Activated T-cell treated with anti-CD3 and anti-CD28 coated beads for 4 hours (primary cell): ENCODE measurements around the gene TCF3.
"Not testable (repeated sequence)": the region's sequence is repeated elsewhere in the genome, so short reads cannot be mapped to it uniquely, and the experiment has no call there.

ENCODE experiments used
- DNase-seq: peaks from one replicate; pipeline ENCODE4 v3.0.0-alpha.2; 2020

Gene TCF3

DNA sequence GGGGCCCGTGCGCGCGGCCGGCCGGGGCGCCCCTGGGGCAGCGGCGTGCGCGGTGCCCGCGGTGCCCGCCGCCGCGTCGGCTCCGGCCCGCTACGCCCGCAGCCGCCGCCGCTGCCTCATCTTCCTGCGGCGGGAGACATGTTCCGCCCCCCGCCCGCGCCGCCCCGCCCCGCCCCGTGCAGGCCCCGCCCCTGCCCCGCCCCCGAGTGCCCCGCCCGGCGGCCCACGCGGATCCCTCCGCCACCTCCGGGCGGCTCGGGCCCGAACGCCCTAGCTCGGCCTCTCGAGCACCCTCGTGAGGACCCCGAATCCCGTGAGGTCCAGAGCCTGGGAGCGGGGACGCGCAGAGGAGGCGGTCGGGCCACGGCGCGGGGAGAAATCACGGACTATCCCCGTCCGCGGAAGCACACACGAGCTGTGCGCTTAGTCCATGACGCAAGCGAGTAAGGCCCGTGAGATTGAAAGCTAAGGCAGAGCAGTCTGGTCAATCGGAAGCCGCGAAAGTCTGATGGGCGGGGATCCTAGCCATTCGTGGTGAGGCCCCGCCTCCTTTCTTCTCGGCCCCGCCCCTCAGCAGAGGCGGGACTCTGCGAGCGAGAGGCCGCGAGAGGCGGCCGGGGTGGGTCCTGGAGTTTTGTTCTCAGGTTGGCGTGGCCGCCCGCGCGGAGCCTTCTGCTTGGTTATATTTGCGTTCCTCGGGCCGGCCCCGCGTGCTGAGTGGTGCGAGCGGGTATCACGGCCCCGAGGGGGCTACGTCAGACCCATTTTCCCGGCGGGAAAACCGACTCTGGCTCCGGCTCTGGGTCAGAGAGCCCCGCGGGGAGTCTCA is at the start of gene TCF3:
Gene TCF3, minus strand, starts transcription at position 145 of the 829 bp plus-strand sequence. CDS start 2,367 bp downstream, outside the sequence.
- DNase-seq = peak; percentile 98

DNA sequence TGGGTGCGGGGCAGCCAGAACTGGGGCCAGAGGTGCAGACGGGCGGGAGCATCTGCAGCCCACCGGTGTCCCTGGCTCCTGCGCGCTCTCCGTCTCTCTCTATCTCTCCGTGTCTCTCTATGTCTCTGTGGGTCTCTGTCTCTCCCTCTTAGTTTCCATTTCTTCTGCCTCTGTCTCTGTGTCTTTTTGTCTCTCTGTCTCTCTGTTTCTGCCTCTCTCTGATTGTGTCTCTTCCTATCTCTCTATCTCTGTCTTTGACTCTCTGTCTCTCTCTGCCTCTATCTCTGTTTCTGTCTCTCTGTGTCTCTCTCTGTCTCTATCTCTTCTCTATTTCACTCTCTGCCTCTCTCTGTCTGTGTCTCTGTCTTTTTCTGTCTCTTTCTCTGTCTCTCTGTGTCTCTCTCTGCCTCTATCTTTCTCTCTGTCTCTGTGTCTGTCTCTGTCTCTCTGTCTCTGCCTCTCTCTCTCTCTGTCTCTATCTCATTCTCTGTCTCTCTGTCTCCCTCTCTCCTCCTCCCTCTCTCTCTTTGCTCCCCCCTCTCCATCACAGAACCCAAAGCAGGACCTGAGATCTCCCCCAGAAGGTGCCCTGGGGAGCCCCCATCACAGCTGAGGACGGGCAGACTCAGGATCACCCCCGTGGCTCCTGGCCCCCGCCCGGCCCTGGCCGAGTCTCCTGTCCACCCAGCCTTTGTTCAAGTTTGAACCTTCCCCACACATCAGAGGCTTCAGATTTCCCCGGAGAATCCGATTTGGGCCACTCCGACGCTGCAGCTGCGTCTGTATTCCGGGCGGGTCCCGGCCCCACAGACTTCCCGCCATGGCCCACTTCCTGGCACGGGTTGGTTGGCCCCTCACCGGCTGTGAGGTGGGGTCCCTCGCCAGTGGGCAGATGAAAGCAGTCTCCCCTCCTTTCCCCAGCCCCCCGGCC is 48.6 kb upstream of the TCF3 start:
- DNase-seq = no peak

DNA sequence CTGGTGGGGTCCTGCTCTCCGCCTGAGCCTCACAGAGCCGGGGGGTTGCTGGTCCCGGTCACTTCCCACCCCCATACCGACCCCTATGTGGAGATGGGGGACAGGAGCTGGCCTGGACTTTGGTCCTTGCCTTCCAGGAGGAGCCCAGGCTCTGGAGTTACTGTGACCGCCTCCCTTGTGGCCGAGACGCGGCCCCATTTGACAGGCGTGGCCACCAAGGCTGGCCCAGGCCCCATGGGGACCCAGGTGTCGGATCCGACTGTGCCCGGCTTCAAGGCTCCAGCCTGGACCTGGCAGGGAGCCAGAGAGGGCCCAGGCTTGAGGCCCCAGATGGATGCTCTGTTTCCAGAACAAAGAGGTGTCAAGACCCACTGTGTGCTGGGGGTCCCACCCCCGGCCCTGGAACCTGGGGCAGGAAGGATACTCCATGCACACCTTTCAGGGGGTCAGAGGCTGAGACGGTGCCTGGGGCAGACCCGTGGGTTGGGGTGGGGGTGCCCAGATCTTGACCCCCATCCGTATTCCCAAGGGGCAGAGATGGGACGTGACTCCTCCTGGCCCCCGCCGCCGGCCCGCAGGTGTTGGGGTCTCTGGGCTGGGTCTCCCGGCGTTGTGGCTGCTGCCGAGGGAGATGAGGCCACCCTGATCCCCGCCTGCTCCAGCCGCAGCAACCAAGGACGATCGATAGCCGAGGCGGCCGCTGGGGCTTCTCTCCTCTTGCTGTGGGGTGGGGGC is 47.8 kb upstream of the TCF3 start:
- no peak for DNase-seq

DNA sequence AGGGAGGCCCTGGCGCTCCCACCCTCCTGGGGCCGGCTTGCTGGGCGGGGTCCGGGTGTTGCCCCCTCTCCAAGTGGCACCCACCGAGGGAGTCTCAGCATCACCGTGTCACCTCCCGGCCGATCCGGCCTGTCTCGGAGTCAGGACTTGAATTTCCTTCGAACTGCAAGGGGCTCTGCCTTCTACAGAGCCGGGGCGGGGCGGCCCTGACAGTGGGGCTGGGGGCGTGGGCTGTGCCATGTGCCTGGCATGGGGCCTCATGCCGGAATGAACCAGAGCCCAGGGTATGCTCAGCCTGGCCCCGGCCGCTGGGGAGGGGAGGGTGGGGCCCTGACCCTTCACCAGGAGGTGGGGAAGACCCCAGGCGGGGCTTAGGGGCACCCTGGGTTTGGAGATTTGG is 47.0 kb upstream of the TCF3 start:
- no peak for DNase-seq

DNA sequence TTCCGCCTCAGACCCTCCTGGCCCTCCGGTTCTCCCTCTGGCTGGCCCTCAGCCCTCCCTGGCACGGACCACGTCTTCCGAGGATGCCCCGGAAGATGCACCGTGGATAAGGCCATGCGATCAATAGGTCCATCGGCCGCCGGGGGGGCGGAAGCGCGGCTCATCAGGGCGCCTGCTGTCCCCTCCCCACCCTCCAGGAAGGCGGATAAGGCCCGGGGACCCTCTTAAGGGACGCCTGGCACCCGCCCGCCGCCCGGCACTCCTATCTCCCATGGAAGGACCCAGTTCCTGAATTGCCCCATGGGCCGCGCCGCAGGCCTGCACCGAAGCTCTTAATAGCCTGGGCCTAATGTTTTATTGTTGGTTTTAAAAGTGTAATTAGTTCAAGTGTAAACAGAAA is 46.2 kb upstream of the TCF3 start:
- DNase-seq = no peak

DNA sequence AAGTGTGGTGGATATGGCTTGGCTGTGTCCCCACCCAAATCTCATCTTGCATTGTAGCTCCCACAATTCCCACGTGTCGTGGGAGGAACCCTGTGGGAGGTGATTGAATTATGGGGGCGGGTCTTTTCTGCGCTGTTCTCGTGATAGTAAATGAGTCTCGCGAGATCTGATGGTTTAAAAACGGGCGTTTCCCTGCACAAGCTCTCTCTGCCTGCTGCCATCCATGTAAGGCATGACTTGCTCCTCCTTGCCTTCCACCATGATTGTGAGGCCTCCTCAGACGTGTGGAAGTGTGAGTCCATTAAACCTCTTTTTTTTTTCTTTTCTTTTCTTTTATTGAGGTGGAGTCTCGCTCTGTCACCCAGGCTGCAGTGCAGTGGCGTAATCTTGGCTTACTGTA is 43.1 kb upstream of the TCF3 start:
- not testable (repeated sequence) for DNase-seq

DNA sequence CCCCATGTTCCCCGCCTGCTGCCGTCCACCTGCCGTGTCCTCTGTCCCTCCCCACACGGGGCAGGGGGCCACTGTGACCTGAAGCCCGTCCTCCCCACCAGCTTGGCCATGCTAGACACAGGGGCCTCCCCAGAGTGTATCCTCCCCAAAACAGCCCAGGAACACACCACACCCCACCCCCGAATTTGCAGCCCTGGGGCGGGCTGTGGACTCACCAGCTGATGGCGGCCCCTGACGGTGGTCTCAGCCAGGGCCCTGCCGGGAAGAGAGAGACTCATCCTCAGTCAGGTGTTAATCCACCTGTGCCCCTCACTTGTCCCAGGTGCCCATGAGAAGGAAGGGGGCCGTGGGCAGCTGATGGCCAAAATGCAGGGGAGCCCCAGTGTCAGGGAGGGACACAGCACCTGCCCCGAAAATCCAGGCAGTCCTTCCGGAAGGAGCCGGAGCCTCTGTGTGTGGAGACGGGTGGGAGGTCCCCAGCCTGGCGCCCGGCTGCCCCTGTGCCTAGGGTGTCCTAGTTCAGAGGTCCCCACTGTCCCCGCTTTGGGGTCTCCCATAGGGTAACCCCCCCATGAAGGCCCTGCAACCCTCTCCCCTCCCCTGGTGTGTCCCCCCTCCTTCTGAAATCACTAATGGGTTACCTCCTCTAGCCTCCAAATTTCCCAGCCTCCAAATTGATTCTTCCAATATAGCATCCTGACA is 39.3 kb upstream of the TCF3 start:
- no peak for DNase-seq

DNA sequence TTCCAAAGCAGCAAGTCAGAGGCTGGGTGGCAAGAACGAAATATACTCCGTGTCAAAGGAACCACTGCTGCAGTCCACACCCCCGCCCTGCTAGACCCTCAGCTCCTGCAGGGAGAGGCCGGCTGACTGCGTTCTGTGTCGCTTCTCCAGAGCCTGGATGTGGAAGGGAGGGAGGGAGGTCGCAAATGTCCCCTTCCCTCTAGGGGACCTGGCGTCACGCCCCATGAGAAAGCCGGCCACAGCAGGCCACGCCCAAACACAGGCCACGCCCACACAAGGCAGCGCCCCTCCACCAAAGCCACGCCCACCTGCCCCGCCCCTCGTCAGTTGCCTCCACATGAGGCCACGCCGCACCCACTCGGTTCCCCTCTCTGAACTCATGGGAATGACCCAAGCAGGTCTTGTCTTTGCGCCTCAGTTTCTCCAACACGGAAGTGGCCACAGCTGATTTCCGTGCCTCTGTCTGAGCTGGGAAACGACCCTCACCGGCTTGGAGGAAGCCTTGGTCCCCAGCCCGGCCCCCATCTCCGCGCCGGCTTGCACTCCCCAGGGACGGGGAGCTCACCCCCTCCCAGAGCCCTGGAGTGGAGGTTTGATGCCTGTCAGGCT is 38.4 kb upstream of the TCF3 start:
- no peak for DNase-seq

DNA sequence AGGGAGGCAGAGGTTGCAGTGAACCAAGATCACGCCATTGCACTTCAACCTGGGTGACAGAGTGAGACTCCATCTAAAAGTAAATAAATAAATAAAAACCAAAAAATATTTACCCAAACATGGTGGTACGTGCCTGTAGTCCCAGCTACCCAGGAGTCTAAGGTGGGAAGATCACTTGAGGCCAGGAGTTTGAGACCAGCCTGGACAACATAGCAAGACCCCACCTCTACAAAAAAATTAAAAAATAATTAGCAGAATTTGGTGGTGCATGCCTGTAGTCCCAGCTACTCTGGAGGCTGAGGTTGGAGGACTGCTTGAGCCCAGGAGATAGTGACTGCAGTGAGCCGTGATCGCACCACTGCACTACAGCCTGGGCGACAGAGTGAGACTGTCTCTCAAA is 33.4 kb upstream of the TCF3 start:
- not testable (repeated sequence) for DNase-seq

DNA sequence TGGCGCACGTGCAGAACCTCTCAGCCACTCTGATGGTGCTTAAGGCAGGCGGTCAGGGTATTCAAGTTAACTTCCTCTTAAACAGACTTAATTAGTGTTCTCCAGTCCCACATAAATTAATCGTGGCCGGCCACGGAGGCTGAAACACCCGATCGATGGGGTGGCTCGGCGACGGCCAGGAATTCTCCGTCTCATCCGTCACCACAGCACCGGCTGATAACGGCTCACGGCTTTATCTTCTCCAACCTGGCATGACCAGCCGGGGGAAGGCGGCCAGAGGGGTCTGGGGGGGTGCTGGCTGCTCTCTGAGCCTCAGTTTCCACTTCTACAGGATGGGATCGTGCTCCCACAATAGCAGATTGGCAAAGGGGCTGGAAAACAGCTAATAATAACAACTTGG is 32.6 kb upstream of the TCF3 start:
- no peak for DNase-seq

DNA sequence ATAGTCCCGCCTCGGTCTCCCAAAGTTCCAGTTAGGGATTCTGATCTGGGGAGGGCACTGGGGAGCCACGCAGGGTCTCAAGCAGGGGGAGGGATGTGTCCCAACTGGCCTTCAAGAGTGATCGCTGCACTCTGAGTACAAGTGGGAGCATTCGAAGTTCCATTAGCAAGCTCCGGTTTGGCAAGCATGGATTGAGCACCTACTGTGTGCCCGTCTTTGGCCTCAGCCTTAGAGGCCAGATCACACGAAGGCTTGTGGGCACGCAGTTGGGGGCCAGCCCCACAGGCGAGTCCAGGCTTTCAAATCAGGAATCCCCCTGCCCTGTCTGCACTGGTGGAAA is 32.1 kb upstream of the TCF3 start:
- no peak for DNase-seq

DNA sequence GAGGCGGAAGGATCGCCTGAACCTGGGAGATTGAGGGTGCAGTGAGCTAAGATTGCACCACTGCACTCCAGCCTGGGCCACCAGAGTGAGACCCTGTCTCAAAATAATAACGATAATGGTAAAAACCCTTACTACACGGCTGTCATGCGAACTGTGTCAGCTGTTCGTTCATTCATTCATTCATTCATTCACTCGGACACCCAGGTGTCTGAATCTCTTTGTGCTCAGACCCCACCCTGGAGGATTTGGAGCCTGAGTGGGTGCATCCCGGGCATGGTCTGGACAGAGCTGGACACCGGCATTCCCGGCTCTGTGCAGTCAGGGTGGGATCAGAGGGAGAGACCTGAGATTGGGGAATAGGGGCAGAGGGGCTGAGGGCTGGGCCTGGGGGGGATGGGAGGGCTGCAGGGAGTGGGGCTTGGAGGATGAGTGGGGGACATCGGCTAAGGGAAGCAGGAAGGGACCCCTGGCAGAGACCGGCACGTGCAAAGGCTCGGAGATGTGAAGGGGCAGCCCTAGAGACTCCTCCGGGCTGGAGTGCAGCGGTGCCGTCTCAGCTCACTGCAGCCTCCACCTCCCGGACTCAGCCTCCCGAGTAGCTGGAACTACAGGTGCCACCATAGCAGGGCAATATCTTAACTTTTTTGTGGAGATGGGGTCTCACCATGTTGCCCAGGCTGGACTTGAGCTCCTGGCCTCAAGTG is 31.6 kb upstream of the TCF3 start:
- DNase-seq = no peak

DNA sequence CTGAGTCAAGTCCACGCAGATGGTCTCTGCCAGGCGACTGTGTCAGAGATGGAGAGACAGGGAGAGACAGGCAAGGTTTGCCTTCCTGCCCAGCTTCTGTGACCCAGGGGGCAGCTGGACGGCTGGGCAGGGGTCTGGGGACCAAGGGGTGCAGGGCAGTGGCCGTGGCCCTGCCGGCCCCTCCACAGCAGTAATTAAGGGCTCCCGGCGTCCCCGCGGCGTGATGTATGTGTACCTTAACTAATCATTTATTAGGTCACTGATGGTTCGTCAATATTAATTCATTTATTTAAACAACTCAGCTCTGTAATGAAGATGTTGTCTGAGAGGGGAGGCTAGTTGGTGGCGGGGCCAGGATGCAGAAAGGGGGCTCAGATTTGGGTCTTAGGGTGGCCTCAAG is 28.6 kb upstream of the TCF3 start:
- no peak for DNase-seq

DNA sequence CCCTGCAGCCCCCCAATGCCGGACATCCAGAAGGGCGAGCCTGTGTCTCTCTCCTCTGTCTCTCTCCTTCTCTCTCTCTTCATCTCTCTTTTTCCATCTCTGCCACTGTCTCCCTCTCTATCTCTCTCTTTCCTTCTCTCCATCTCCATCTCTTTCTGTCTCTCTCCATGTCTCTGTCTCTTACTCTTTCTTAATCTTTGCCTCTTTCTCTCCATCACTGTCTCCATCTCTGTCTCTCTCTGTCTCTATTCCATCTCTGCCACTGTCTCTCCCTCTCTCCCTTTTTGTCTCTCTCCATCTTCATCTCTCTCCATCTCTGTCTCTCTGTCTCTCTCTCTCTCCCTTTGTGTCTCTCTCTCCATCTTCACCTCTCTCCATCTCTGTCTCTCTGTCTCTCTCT is 25.7 kb upstream of the TCF3 start:
- DNase-seq = no peak

DNA sequence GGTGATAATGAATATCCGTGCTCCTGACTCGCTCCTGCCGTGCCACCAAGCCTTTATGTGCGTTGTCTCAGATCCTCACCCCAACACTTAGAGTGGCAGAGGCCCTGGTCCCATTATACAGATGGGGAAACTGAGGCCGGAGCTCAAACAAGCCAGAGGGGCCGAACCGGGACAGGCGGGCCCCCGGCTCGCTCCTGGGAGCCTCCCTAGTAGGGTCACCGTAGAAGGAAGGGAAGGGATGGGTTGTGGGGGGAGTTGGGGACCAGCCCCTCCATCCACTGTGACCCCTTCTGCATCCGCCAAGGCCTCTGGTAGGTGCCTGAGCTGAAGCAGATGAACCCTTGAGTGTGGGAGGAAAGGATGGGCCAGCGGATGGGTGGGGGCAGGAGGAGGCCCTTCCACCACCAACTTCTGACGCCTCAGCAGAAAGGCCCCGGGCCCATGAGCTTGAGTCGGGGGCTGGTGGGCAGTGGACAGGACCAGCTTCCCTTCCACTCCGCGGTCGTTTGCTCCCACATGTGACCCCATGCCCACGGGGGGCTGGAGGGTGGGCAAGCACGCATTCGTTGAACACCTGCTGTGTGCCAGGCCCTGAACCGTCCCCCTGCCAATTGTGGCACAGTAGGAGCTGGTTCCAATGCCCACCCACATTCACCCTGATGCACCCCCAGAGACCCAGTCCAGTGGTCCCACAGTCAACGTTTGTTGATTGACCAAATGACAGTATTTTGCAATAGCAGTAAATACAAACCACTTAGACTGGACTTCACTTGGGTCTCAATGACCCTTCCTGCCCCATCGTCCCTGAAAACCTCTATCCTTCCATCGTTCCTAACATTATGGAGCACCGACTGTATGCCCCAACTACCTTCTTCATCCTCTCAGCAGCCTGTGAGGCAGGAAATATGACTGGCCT is 24.2 kb upstream of the TCF3 start:
- DNase-seq = no peak

DNA sequence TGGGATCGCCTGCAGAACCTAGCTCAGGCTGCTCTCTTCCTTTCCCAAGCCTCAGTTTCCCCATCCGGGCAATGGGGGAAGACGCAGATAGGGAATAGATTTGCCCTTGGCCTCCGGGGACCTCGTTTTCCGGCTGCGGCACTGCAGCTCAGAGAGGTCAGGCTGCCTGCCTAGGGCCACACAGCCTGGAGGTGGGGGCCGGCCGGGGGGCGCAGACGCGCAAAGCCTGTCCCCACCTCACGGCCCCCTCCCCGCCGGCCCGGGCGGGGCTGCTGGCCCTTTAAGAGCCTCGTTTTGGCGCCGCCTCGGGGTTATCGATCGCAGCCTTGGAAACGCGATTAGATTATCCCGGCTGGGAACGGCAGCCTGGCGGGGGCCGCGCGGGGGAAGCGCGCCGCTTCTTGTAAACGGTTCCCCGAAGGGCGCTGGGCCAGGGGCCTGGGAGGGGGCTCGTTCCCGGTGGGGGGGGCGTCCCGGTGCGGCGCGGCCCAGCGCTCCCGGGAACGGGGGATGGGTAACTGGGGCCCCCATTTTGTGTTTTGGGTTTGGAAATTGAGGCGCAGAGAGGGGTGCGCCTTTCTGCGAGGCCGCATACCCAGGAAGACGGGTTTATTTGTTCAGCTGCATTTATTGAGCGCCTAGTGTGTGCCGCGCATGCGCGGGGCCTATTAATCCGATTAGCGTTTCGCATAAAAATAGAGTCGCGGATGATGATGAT is 23.4 kb upstream of the TCF3 start:
- no peak for DNase-seq

DNA sequence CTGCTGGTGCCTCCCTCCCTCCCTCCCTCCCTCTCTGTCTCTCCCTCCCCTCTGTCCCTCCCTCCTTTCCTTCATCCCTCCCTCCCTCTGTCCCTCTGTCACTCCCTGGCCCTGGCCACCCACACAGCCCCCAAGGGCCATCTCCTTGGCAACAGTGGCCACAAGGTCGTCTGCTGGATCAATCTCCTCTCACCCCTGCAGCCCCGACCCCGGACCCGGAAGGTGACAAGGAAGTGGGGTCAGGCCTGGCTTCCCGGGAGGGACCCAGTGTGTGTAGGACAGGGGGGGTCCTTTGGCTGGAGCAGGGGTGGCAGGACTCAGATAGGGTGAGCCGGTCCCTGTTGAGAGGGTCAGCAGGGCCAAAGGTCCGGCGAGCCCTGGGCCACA is 21.9 kb upstream of the TCF3 start:
- DNase-seq = no peak

DNA sequence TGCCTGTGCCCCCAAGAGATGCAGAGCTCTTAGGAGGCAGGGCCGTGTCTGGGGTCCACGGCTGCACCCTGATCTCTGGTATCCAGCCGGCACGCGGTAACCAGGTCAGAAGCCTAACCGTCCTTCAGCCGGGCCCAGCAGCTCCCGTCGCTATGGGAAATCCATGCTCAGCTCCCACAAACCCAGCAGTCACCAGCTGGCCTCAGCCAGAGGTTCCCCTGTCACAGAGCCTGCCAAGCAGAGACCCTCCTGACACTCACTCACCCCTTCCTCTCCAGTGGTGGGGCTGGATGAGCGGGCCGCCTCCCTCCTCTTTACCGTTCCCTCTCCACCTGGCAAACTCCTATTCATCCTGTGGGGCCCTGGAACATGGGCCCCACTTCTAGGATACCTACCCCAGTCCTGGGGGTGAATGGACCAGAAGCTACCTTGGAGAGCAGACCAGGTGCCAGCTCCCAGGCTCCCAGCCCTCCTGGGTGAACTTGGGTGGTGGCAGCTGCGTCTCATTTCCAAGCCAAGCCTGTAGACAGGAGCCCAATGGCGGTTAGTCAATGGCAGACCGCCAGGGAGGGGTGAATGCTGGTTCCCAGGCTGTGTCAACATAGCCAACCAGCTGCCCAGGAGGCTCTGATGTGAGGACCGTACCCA is 21.4 kb upstream of the TCF3 start:
- no peak for DNase-seq
